Type B pancreatic cell (in vitro differentiated cells): ENCODE results near the gene ALKBH5. TPM values are rescaled to one million over a fixed set of nuclear protein-coding genes. Genes with fewer than 3 reads are reported as not detected.

Experiments used
- DNase-seq: peaks from one replicate; pipeline ENCODE4 v3.0.0; 2021; ENCODE audit warnings: mixed read lengths; ENCODE audit not compliant: unreplicated experiment; ENCODE audit errors: extremely low spot score
- H3K27ac Mint-ChIP-seq: 2 replicates; pipeline ENCODE4 v1.8.0; 2021; ENCODE audit warnings: mild to moderate bottlenecking, mixed read lengths
- H3K27me3 Mint-ChIP-seq: 2 replicates; pipeline ENCODE4 v1.8.0; 2021; ENCODE audit warnings: mixed read lengths
- H3K36me3 Mint-ChIP-seq: 2 replicates; pipeline ENCODE4 v1.8.0; 2021; ENCODE audit warnings: mixed read lengths
- H3K4me1 Mint-ChIP-seq: one replicate; pipeline ENCODE4 v1.8.0; 2021; ENCODE audit warnings: mixed read lengths; ENCODE audit not compliant: unreplicated experiment
- H3K4me3 Mint-ChIP-seq: 2 replicates; pipeline ENCODE4 v1.8.0; 2021; ENCODE audit warnings: mild to moderate bottlenecking, mixed read lengths
- H3K9me3 Mint-ChIP-seq: 2 replicates; pipeline ENCODE4 v1.8.0; 2021; ENCODE audit warnings: mixed read lengths
- total RNA-seq: library from RNA; stranded (reverse); gene quantifications from 2 replicates; pipeline ENCODE4 v1.2.1, GENCODE V29; 2021; ENCODE audit warnings: low replicate concordance
- TF ChIP-seq, protein P1 (sequence below): fragments of 200-600 bp; sonication (generic); conservative IDR thresholded peaks from 2 replicates; pipeline ENCODE4 v1.5.0; 2021; ENCODE audit warnings: antibody characterized with exemption, mild to moderate bottlenecking

The ALKBH5 gene
- total RNA-seq, 1 donor from 2014 or later: 88.8 TPM

DNA sequence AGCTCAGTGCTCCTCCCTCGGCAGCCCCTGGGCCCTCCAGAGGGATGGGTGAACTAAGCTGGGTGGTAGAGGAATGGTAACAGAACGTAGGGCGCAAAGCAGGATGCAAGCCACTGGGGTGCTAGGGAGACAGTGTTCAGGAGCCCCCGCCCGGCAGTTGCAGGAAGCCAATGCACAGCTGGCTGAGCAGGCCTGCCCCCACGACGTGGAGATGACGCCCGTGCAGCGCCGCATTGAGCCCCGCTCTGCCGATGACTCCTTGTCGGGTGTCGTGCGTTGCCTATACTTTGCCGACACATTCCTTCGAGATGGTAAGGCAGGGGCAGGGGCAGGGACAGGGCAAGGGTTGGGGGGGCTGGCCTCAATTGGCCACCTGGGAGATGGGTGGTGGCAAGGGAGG, 54.7 kb downstream of the ALKBH5 start:
- Mint-ChIP-seq H3K27me3 (no peaks in the 10 kb centered on the region), H3K36me3 (no peaks in the 10 kb centered on the region), H3K9me3 (no peaks in the 10 kb centered on the region), H3K27ac (no peak overlapping the region), H3K4me3 (no peak overlapping the region), H3K4me1 (no peaks in the 10 kb centered on the region)
- no peak for DNase-seq
- TF ChIP-seq, protein P1, sequence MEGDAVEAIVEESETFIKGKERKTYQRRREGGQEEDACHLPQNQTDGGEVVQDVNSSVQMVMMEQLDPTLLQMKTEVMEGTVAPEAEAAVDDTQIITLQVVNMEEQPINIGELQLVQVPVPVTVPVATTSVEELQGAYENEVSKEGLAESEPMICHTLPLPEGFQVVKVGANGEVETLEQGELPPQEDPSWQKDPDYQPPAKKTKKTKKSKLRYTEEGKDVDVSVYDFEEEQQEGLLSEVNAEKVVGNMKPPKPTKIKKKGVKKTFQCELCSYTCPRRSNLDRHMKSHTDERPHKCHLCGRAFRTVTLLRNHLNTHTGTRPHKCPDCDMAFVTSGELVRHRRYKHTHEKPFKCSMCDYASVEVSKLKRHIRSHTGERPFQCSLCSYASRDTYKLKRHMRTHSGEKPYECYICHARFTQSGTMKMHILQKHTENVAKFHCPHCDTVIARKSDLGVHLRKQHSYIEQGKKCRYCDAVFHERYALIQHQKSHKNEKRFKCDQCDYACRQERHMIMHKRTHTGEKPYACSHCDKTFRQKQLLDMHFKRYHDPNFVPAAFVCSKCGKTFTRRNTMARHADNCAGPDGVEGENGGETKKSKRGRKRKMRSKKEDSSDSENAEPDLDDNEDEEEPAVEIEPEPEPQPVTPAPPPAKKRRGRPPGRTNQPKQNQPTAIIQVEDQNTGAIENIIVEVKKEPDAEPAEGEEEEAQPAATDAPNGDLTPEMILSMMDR: no peak

DNA sequence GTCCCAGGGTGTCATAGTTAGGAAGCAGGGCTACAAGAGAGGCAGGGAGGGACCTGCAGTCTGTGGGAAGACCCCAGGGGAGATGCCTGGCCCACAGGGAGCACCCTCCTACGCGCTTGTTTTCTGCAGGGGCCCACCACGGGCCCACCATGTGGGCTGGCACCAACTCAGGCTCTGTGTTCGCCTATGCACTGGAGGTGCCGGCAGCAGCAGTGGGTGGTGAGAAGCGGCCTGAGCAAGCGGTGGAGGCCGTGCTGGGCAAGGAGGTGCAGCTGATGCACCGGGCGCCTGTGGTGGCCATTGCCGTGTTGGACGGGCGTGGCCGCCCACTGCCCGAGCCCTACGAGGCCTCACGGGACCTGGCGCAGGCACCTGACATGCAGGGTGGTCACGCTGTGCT, 56.8 kb downstream of the ALKBH5 start:
- H3K9me3 Mint-ChIP-seq: no peaks in the 10 kb centered on the region
- H3K36me3 Mint-ChIP-seq: no peaks in the 10 kb centered on the region
- no peak overlapping the region for H3K27ac Mint-ChIP-seq
- no peak for DNase-seq
- TF ChIP-seq, protein P1: no peak
- H3K4me3 Mint-ChIP-seq: no peak overlapping the region
- no peaks in the 10 kb centered on the region for H3K4me1 Mint-ChIP-seq
- H3K27me3 Mint-ChIP-seq: no peaks in the 10 kb centered on the region

DNA sequence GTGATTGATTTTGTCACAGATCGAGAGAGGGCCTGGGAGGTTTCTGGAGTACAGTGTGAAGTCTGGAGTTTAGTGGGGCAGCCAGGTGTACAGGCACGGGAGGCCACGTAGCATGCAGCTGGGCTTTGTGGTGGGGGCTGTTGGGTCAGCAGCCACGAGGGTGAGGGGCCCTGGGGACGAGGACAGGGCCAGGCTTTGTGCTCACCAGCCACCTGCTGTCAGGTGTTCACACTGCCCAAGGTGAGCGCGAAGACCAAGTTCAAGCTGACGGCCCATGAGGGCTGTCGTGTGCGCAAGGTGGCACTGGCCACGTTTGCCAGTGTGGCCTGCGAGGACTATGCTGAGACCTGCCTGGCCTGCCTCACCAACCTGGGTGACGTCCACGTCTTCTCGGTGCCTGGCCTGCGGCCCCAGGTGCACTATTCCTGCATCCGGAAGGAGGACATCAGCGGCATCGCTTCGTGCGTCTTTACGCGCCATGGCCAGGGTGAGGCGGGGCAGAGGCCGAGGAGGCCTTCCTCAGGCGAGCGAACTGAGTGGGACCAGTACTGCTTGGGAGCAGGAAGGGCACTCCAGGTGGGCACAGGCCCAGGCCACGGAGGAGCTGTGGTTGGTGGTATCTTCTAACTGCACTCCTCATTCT, 57.7 kb downstream of the ALKBH5 start:
- DNase-seq: no peak
- Mint-ChIP-seq H3K36me3 (no peaks in the 10 kb centered on the region), H3K27me3 (no peaks in the 10 kb centered on the region), H3K27ac (no peak overlapping the region), H3K9me3 (no peaks in the 10 kb centered on the region), H3K4me1 (no peaks in the 10 kb centered on the region), H3K4me3 (no peak overlapping the region)
- TF ChIP-seq, protein P1: no peak

DNA sequence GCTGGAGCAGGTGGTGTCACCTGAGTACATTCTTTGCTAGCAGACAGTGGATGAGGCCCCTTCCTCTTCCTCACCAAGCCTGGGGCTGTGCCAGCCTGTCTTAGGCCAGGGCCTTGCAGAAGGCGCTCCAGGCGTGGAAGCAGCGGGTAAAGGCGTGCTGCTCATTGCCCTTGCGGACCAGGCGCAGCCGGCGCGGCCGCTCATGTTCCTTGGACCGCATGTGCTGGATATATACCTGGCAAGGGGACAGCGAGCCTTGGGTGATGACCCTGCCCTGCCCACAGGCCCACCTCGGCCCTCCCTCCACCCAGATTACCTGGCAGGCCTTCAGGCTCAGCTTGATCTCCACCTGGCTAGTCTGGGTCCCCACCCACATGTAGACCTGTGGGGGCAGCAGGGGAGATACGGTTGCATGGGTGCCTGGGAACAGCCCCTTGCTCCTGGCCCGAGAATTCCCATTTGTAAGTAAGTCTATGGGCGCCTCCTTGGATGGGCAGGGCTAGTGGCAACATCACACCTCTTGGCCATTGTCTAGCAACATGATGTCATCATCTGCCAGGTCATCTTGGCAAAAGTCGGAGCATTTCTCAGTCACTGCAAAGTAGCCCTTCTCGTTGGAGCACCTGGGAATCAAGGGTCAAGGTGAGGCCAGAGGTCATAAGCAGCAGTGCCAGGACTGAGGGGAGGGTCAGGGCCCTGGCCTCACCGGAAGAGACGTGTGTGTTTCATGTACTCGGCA, 61.6 kb downstream of the ALKBH5 start:
- no peak for DNase-seq
- no peaks in the 10 kb centered on the region for H3K9me3 Mint-ChIP-seq
- no peak overlapping the region for H3K4me3 Mint-ChIP-seq
- TF ChIP-seq, protein P1: no peak
- no peak overlapping the region for H3K27ac Mint-ChIP-seq
- H3K36me3 Mint-ChIP-seq: peaks cover 8% of the 10 kb centered on the region
- H3K27me3 Mint-ChIP-seq: no peaks in the 10 kb centered on the region
- H3K4me1 Mint-ChIP-seq: peaks cover 12% of the 10 kb centered on the region

DNA sequence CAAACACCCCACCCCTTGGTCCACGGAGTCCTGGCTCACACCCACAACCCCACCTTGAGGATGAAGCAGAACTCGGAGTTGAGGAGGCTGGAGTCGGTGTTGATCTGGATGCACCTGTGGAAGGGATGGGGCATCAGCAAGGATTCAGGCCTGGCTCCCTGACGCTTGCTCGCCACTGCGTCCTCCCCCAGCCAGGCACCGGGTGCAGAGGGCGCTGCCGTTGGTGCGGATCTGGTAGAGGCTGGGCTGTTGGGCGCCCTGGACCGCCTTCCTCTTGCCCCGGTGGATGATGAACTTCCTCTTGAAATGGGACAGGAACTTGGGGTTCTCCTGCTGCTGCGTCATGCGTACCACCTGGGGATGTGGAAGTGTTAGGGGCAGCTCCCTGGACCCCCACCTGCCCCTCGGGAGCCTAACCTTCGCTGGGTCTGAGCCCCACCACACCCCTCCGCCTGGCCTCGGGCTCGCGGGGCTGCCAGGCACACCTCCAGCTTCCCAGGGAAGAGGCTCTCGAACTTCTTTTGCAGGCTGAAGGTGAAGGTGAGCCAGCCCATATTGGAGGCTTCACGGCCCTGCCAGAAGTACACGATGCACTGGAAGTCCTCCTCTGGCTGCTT, 62.6 kb downstream of the ALKBH5 start:
- Mint-ChIP-seq H3K27ac (no peak overlapping the region), H3K27me3 (no peaks in the 10 kb centered on the region), H3K4me1 (peaks cover 15% of the 10 kb centered on the region), H3K4me3 (no peak overlapping the region), H3K9me3 (no peaks in the 10 kb centered on the region), H3K36me3 (peaks cover 12% of the 10 kb centered on the region)
- DNase-seq: no peak
- TF ChIP-seq, protein P1: no peak
